DND-41 (cell line): ENCODE results near the gene PTPRN2.

Experiments
- CTCF ChIP-seq: IDR thresholded peaks from 2 replicates; pipeline ENCODE4 v1.5.1; 2012; ENCODE audit warnings: borderline replicate concordance, low read length, moderate library complexity, mild to moderate bottlenecking; ENCODE audit not compliant: poor library complexity, severe bottlenecking; ENCODE audit errors: extremely low read depth
- EZH2 ChIP-seq: IDR thresholded peaks from 3 replicates; pipeline ENCODE4 v1.6.1; 2012; ENCODE audit warnings: borderline replicate concordance, low read depth, mild to moderate bottlenecking, moderate library complexity, low read length, inconsistent platforms; ENCODE audit not compliant: severe bottlenecking

GRCh38 chr7:157640144-157640543, 947.5 kb downstream of the PTPRN2 start:
- TF ChIP-seq CTCF (no peak), EZH2 (no peak)
